ENCODE data around the gene NLRC5. TPM values are rescaled to one million over a fixed set of nuclear protein-coding genes. Genes with fewer than 3 reads are reported as not detected.
"Not testable (repeated sequence)": the region's sequence is repeated elsewhere in the genome, so short reads cannot be mapped to it uniquely, and the experiment has no call there.

NLRC5 gene
- total and polyA plus RNA-seq, 4 experiments from 2014 or later = 41.6 to 457 (median 284) TPM

DNA sequence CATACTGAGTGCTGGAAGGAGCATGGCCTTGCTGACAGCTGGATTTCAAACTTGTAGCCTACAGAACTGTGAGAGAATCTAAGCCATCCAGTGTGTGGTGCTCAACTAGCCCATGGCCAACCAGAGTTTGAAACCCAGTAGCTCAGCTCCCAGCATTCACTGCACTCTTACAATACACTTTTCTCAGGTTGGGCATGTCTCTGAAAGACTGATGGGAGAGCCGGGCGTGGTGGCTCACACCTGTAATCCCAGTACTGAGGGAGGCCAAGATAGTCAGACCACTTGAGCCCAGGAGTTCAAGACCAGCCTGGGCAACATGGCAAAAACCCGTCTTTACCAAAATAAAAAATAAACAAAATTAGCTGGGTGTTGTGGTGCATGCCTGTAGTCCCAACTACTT is 106.8 kb downstream of the NLRC5 start:
- H3K4me1 ChIP-seq (ENCODE audit: insufficient read depth, low read length) = peaks cover 14% of the 10 kb centered on the region
- Mint-ChIP-seq H3K36me3 (no peaks in the 10 kb centered on the region), H3K9me3 (no peaks in the 10 kb centered on the region), H3K4me1 (peaks cover 7 to 24% (median 12%) of the 10 kb centered on the region in 4 donors), H3K27ac (no peak overlapping the region), H3K4me3 (no peak overlapping the region), H3K27me3 (peaks cover 0 to 5% of the 10 kb centered on the region in 2 donors)
- H3K9me3 ChIP-seq (ENCODE audit: control insufficient read depth in 1 of 2, low read length in 2 of 2) = no peaks in the 10 kb centered on the region
- H3K4me3 ChIP-seq (ENCODE audit: low read length in 2 of 2) = no peak overlapping the region
- no peaks in the 10 kb centered on the region for H3K27me3 ChIP-seq (ENCODE audit: insufficient read depth, low read length)
- POLR2A ChIA-PET (ENCODE audit: partially characterized antibody) = interaction anchor here (1.3 kb wide), 1 partner anchor 8 kb away, joined by 3 read pairs; no protein-coding TSS in a partner anchor
- intact Hi-C loops (cut with micrococcal nuclease) = no loop called here
- H3K36me3 ChIP-seq (ENCODE audit: insufficient read depth, low read length) = no peaks in the 10 kb centered on the region
- no peak overlapping the region for H3K27ac ChIP-seq (ENCODE audit: low read depth, low read length)
- DNase-seq = no peak
- CTCF ChIA-PET (ENCODE audit: partially characterized antibody) = interaction anchor here (0.9 to 5.3 kb wide), 5 partner anchors 12 to 82 kb away, joined by 3 to 44 read pairs (median 3); no protein-coding TSS in a partner anchor

DNA sequence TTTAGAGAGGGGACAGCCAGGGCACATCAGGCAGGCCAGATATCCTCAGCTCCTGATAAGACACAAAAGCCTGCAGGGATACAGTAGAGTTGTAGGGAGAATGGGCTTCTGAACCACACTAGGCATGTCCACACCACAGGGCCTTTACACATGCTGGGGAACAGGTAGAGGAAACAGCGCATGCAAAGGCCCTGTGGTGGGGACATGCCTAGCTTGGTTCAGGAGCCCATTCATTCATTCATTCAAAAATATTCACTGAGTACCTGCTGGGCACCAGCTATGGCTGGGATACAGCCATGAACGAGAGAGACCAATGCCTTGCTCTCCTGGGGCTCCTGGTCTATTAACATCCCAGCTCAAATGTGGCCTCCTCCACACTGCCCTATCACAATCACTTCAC is 107.4 kb downstream of the NLRC5 start:
- Mint-ChIP-seq H3K27me3 (peaks cover 0 to 5% of the 10 kb centered on the region in 2 donors), H3K9me3 (no peaks in the 10 kb centered on the region), H3K4me3 (no peak overlapping the region), H3K4me1 (peaks cover 7 to 22% (median 11%) of the 10 kb centered on the region in 4 donors), H3K27ac (peak overlapping the region in 1 of 7 donors; percentile 26), H3K36me3 (no peaks in the 10 kb centered on the region)
- Histone ChIP-seq H3K27ac (ENCODE audit: low read depth, low read length) (no peak overlapping the region), H3K9me3 (ENCODE audit: control insufficient read depth in 1 of 2, low read length in 2 of 2) (no peaks in the 10 kb centered on the region), H3K27me3 (ENCODE audit: insufficient read depth, low read length) (no peaks in the 10 kb centered on the region), H3K4me1 (ENCODE audit: insufficient read depth, low read length) (peaks cover 10% of the 10 kb centered on the region), H3K4me3 (ENCODE audit: low read length in 2 of 2) (no peak overlapping the region), H3K36me3 (ENCODE audit: insufficient read depth, low read length) (no peaks in the 10 kb centered on the region)
- ChIA-PET CTCF (ENCODE audit: partially characterized antibody) (interaction anchor here (0.8 to 2.4 kb wide), 4 partner anchors 11 to 81 kb away, joined by 3 to 13 read pairs (median 4); no protein-coding TSS in a partner anchor), POLR2A (ENCODE audit: partially characterized antibody) (interaction anchor here (1.3 kb wide), 1 partner anchor 30 kb away, joined by 3 read pairs; no protein-coding TSS in a partner anchor)
- intact Hi-C loops (cut with micrococcal nuclease) = no loop called here
- DNase-seq = no peak

DNA sequence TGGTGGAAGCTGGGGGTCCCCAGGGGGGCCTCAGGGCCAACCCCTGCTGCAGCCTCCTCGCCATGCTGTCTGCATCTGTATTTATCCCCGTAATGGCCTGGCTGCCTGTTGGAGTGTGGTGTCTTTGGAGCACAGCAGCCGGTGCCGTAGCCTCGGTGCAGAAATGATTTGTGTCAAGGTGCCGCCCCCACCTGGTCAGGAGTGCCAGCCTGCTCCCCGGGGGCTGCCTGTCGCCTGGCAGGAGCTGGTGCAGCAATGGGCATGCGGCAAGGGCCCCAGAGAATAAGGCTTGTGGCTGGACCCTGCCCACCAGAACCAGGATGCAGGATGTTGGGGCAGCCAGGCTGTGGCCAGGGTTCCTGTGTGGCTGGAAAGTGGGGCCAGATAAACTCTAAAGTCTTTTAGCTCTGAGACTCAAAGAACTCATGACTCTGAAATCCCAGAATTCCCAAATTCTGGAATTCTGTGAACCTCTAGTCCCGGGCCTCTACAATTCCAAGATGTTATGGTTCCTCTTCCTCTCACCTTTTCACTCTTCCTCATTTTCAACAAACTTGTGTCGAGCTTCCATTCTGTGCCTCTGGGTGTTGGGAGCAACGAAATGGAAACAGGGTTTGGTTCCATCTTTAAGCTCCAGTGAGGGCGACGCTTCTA is 109.0 kb downstream of the NLRC5 start:
- Histone ChIP-seq H3K4me3 (ENCODE audit: low read length in 2 of 2) (no peak overlapping the region), H3K9me3 (ENCODE audit: control insufficient read depth in 1 of 2, low read length in 2 of 2) (no peaks in the 10 kb centered on the region), H3K27ac (ENCODE audit: low read depth, low read length) (no peak overlapping the region), H3K27me3 (ENCODE audit: insufficient read depth, low read length) (no peaks in the 10 kb centered on the region), H3K4me1 (ENCODE audit: insufficient read depth, low read length) (peaks cover 5% of the 10 kb centered on the region), H3K36me3 (ENCODE audit: insufficient read depth, low read length) (no peaks in the 10 kb centered on the region)
- no peak overlapping the region for H3K4me3 Mint-ChIP-seq
- no peaks in the 10 kb centered on the region for H3K9me3 Mint-ChIP-seq
- no peaks in the 10 kb centered on the region for H3K36me3 Mint-ChIP-seq
- intact Hi-C loops (cut with micrococcal nuclease) = no loop called here
- H3K4me1 Mint-ChIP-seq = peaks cover 7 to 20% (median 11%) of the 10 kb centered on the region in 4 donors
- peaks cover 0 to 5% of the 10 kb centered on the region in 2 donors for H3K27me3 Mint-ChIP-seq
- ChIA-PET POLR2A (ENCODE audit: partially characterized antibody) (no interaction called here), CTCF (ENCODE audit: partially characterized antibody) (interaction anchor here (2.4 kb wide), 1 partner anchor 14 kb away, joined by 13 read pairs; no protein-coding TSS in a partner anchor)
- DNase-seq = no peak
- H3K27ac Mint-ChIP-seq = peak overlapping the region in 1 of 7 donors; percentile 76

DNA sequence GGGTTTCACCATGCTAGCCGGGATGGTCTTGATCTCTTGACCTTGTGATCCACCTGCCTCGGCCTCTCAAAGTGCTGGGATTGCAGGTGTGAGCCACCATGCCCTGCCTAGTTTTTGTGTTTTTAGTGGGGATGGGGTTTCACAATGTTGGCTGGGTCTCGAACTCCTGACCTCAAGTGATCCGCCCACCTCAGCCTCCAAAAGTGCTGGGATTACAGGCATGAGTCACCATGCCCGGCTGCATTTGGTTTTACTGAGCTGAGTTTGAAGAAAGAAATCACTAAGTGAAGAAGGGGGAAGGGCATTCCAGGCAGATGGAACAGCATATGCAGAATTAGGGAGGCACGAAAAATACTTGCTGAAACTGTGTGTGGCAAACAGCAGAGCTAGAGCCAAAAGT is 110.6 kb downstream of the NLRC5 start:
- H3K4me3 ChIP-seq (ENCODE audit: low read length in 2 of 2); CTCF ChIA-PET (ENCODE audit: partially characterized antibody); H3K9me3 Mint-ChIP-seq; intact Hi-C loops (cut with micrococcal nuclease); H3K4me3 Mint-ChIP-seq; H3K27ac ChIP-seq (ENCODE audit: low read depth, low read length); H3K36me3 ChIP-seq (ENCODE audit: insufficient read depth, low read length); POLR2A ChIA-PET (ENCODE audit: partially characterized antibody); DNase-seq; H3K27me3 Mint-ChIP-seq; H3K4me1 ChIP-seq (ENCODE audit: insufficient read depth, low read length); H3K36me3 Mint-ChIP-seq; H3K9me3 ChIP-seq (ENCODE audit: control insufficient read depth in 1 of 2, low read length in 2 of 2); H3K27me3 ChIP-seq (ENCODE audit: insufficient read depth, low read length): not testable (repeated sequence)
- H3K4me1 Mint-ChIP-seq = peaks cover 11 to 22% (median 13%) of the 10 kb centered on the region in 4 donors
- H3K27ac Mint-ChIP-seq = peak overlapping the region in 2 of 7 donors; percentile 20 to 66

DNA sequence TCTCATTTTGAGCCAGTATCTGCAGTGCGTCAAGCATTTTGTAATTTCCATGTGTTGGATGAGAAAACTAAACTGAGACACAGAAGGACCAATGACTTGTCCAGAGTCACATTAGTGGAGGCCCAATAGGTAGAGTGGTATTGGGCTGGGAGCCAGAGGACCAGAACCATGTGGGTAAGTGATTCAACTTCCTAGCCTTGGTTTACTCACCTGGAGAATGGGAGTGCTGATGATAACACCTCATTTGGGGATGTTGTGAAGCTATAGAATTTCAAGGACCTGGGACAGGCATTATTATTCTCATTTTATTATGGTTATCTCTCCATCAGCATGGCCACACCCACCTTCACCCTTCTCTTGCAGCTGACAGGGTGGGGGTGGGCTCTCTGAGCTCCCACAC is 111.1 kb downstream of the NLRC5 start:
- peak overlapping the region in 2 of 7 donors; percentile 10 to 20 for H3K27ac Mint-ChIP-seq
- no peaks in the 10 kb centered on the region for H3K36me3 Mint-ChIP-seq
- H3K4me3 ChIP-seq (ENCODE audit: low read length in 2 of 2) = no peak overlapping the region
- H3K4me3 Mint-ChIP-seq = no peak overlapping the region
- H3K4me1 ChIP-seq (ENCODE audit: insufficient read depth, low read length) = peaks cover 11% of the 10 kb centered on the region
- H3K36me3 ChIP-seq (ENCODE audit: insufficient read depth, low read length) = no peaks in the 10 kb centered on the region
- DNase-seq = no peak
- H3K9me3 Mint-ChIP-seq = no peaks in the 10 kb centered on the region
- ChIA-PET CTCF (ENCODE audit: partially characterized antibody) (interaction anchor here (4.4 kb wide), 1 partner anchor 7 kb away, joined by 18 read pairs; the partner anchor contains the start of gene CPNE2), POLR2A (ENCODE audit: partially characterized antibody) (no interaction called here)
- H3K27me3 ChIP-seq (ENCODE audit: insufficient read depth, low read length) = no peaks in the 10 kb centered on the region
- intact Hi-C loops (cut with micrococcal nuclease) = no loop called here
- no peaks in the 10 kb centered on the region for H3K9me3 ChIP-seq (ENCODE audit: control insufficient read depth in 1 of 2, low read length in 2 of 2)
- peaks cover 0 to 3% of the 10 kb centered on the region in 2 donors for H3K27me3 Mint-ChIP-seq
- peaks cover 13 to 25% (median 14%) of the 10 kb centered on the region in 4 donors for H3K4me1 Mint-ChIP-seq
- H3K27ac ChIP-seq (ENCODE audit: low read depth, low read length) = no peak overlapping the region

DNA sequence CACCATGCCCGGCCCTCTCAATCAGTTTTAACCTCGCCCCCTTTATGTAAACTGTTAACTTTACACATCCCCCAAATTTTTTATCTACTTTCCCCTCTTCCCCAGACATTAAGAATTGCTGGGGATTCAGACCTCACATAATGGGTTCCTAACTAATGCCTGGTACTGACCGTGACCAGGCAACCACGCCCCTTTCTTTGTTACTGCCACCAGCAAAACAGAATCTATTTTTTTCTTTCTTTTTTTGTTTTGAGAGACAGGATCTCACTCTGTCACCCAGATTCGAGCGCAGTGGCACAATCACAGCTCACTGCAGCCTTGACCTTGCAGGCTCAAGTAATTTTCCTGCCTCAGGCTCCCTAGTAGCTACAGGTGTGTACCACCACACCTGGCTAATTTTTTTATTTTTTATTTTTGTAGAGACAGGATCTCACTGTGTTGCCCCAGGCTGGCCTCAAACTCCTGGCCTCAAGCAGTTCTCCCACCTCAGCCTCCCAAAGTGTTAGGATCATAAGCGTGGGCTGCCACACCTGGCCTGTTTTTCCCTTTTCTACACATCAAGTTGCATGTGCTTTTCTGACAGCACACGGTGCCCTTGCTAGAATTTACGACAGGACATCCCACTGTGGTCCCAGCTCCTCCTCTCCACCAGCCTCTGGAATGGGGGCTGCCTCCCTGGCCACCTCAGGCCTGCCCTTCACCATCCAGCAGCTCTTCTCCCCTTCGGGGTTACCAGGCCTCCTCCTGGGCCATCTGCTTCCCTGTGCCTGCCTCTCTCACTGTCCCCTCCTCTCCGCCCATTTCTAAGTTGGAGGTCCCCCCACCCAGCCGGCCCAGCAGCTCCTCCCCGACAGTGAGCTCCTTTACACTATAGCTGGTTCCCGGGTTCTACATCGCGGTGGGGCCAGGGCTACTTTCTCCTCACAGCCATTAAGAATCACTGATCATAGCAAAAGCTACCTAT is 113.8 kb downstream of the NLRC5 start:
- Histone ChIP-seq H3K27me3 (ENCODE audit: insufficient read depth, low read length) (no peaks in the 10 kb centered on the region), H3K36me3 (ENCODE audit: insufficient read depth, low read length) (no peaks in the 10 kb centered on the region), H3K4me3 (ENCODE audit: low read length in 2 of 2) (no peak overlapping the region), H3K27ac (ENCODE audit: low read depth, low read length) (no peak overlapping the region), H3K4me1 (ENCODE audit: insufficient read depth, low read length) (peaks cover 18% of the 10 kb centered on the region), H3K9me3 (ENCODE audit: control insufficient read depth in 1 of 2, low read length in 2 of 2) (no peaks in the 10 kb centered on the region)
- intact Hi-C loops (cut with micrococcal nuclease) = no loop called here
- DNase-seq = no peak
- H3K27me3 Mint-ChIP-seq = no peaks in the 10 kb centered on the region
- POLR2A ChIA-PET (ENCODE audit: partially characterized antibody) = no interaction called here
- peaks cover 18 to 29% (median 19%) of the 10 kb centered on the region in 4 donors for H3K4me1 Mint-ChIP-seq
- H3K36me3 Mint-ChIP-seq = no peaks in the 10 kb centered on the region
- CTCF ChIA-PET (ENCODE audit: partially characterized antibody) = interaction anchor here (0.6 to 4.4 kb wide), 3 partner anchors 10 to 42 kb away, joined by 3 to 18 read pairs (median 3); partner anchors contain the start of gene CPNE2
- no peak overlapping the region for H3K27ac Mint-ChIP-seq
- H3K9me3 Mint-ChIP-seq = no peaks in the 10 kb centered on the region
- H3K4me3 Mint-ChIP-seq = no peak overlapping the region

DNA sequence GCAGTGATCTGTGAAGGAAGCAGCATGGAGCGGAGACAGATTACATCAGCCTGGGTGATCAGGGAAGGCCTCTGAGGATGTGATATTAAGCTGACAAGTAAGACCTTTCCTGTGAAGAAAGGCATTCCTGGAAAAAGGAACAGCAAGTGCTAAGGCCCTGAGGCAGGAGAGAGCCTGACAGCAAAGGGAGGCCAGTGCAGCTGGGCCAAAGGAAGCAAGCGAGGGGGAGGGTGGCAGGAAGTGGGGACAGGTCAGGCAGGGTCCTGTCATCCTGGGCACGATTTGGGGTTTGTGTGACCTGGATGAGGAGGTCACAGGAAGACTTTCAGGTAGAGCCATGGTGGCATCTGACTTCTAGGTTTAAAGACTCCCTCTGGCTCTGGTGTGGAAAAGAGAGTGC is 115.3 kb downstream of the NLRC5 start:
- intact Hi-C loops (cut with micrococcal nuclease) = no loop called here
- H3K4me1 ChIP-seq (ENCODE audit: insufficient read depth, low read length) = peaks cover 18% of the 10 kb centered on the region
- no peaks in the 10 kb centered on the region for H3K9me3 ChIP-seq (ENCODE audit: control insufficient read depth in 1 of 2, low read length in 2 of 2)
- H3K27ac ChIP-seq (ENCODE audit: low read depth, low read length) = no peak overlapping the region
- Mint-ChIP-seq H3K9me3 (no peaks in the 10 kb centered on the region), H3K36me3 (no peaks in the 10 kb centered on the region), H3K4me1 (peaks cover 18 to 29% (median 20%) of the 10 kb centered on the region in 4 donors), H3K27me3 (no peaks in the 10 kb centered on the region), H3K4me3 (peak overlapping the region in 1 of 8 donors; percentile 23), H3K27ac (peak overlapping the region in 6 of 7 donors; percentile 6 to 80 (median 56))
- DNase-seq = no peak
- CTCF ChIA-PET (ENCODE audit: partially characterized antibody) = interaction anchor here (4.4 kb wide), 1 partner anchor 12 kb away, joined by 18 read pairs; the partner anchor contains the start of gene CPNE2
- no peaks in the 10 kb centered on the region for H3K27me3 ChIP-seq (ENCODE audit: insufficient read depth, low read length)
- no peak overlapping the region for H3K4me3 ChIP-seq (ENCODE audit: low read length in 2 of 2)
- POLR2A ChIA-PET (ENCODE audit: partially characterized antibody) = interaction anchor here (0.9 kb wide), 1 partner anchor 9 kb away, joined by 3 read pairs; no protein-coding TSS in a partner anchor
- H3K36me3 ChIP-seq (ENCODE audit: insufficient read depth, low read length) = no peaks in the 10 kb centered on the region

All from CD4-positive, alpha-beta memory T cell (primary cell).